Muscle layer of colon (tissue), 2 donors: Measurements from ENCODE around the gene MAN1C1.
A peak's percentile ranks its signal among the peaks of the same experiment; 100 is the strongest.

Experiments used
- H3K27ac ChIP-seq: one replicate; pipeline ENCODE4 v1.7.0; 2013; ENCODE audit warnings: low read depth, mild to moderate bottlenecking, low read length, moderate library complexity
- H3K27me3 ChIP-seq, 2 donors: one replicate each; pipeline ENCODE4 v1.7.0; 2013; ENCODE audit warnings: low read length in 2 of 2, mild to moderate bottlenecking in 2 of 2; ENCODE audit not compliant: insufficient read depth in 2 of 2, control insufficient read depth in 1 of 2
- H3K36me3 ChIP-seq: one replicate; pipeline ENCODE4 v1.7.0; 2013; ENCODE audit warnings: mild to moderate bottlenecking, low read length; ENCODE audit not compliant: insufficient read depth
- H3K4me1 ChIP-seq: one replicate; pipeline ENCODE4 v1.7.0; 2013; ENCODE audit warnings: mild to moderate bottlenecking, low read length; ENCODE audit not compliant: insufficient read depth
- H3K4me3 ChIP-seq, 2 donors: one replicate each; pipeline ENCODE4 v1.7.0; 2013; ENCODE audit warnings: low read length in 2 of 2, low read depth in 1 of 2, mild to moderate bottlenecking in 1 of 2, moderate library complexity in 1 of 2
- H3K9ac ChIP-seq: one replicate; pipeline ENCODE4 v1.7.0; 2013; ENCODE audit warnings: low read length
- H3K9me3 ChIP-seq: one replicate; pipeline ENCODE4 v1.7.0; 2013; ENCODE audit warnings: mild to moderate bottlenecking, low read length
- donor health status: abdominal sarcoma.
- donor health status: Adenocarcinoma of cecum.

The MAN1C1 gene

GRCh38 chr1:25617625-25618432, 1.2 kb downstream of the MAN1C1 start:
- no peaks in the 10 kb centered on the region for H3K27me3 ChIP-seq
- H3K36me3 ChIP-seq = no peaks in the 10 kb centered on the region
- H3K9me3 ChIP-seq = no peaks in the 10 kb centered on the region
- peak overlapping the region; percentile 46 for H3K9ac ChIP-seq
- H3K27ac ChIP-seq = peak overlapping the region; percentile 41
- H3K4me3 ChIP-seq = peak overlapping the region; percentile 64 to 78
- H3K4me1 ChIP-seq = peaks cover 56% of the 10 kb centered on the region

DNA sequence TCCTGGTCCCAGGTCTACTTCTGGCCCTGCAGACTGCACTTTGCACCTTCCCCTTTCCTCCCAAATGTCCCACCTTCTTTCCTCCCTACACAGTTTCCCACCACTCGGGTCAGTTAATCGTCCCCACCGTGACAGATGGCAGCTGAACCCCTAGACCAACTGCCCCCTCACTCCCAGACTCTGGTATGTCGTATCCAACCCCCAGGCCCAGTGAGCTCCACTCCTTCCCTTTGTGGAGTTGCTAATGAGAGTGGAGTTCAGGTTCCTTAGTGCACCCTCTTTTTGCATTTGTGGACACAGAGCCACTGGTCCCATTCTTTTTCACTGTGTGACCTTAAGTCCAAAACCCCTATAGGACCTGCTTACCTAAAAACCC, 1.8 kb downstream of the MAN1C1 start:
- H3K27me3 ChIP-seq = no peaks in the 10 kb centered on the region
- H3K4me3 ChIP-seq = peak overlapping the region; percentile 64 to 78
- peak overlapping the region; percentile 46 for H3K9ac ChIP-seq
- H3K27ac ChIP-seq = peak overlapping the region; percentile 41
- peaks cover 61% of the 10 kb centered on the region for H3K4me1 ChIP-seq
- no peaks in the 10 kb centered on the region for H3K36me3 ChIP-seq
- no peaks in the 10 kb centered on the region for H3K9me3 ChIP-seq

DNA sequence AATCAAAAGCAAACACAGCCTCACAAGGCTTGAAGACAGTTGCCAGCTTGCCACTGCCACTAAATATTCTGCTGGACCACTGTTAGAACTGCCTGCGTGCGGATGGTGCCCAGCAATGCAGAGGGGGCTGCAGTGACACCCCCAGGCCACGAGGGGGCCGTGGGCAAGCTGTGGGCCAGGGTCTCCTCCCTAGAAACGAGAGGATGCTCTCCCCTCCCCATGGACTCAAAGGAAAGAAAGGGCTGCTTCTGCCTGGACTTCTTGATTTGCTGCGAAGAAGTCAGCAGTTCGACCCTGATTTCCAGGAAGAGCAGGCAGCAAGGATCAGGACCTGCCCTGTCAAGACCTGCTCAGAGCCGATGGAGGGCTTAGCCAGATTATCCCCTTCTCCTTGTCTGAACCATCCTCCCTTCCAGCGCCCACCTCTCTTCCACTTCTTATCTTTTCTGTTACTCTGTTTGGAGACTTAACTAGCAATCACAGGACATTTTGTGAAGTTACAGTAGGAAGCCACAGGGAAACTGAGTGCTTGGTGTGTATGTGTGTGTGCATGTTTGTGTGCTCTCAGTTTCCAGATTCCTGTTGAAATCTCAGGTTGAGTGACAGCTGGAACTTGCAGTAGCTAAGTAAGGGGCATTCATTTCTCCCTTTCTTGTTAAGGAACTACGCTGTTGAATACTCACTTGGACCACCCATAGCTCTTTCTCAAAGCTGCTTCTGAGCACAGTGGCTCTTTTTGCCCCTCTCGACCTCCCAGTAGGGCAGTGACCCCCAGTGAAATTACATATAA, 2.7 kb downstream of the MAN1C1 start:
- Histone ChIP-seq H3K36me3 (no peaks in the 10 kb centered on the region), H3K4me1 (peaks cover 61% of the 10 kb centered on the region), H3K4me3 (peak overlapping the region in 1 of 2 donors; percentile 64), H3K9ac (no peak overlapping the region), H3K27me3 (no peaks in the 10 kb centered on the region), H3K9me3 (no peaks in the 10 kb centered on the region), H3K27ac (peak overlapping the region; percentile 4)

GRCh38 chr1:25620211-25620610, 3.6 kb downstream of the MAN1C1 start:
- peak overlapping the region in 1 of 2 donors; percentile 64 for H3K4me3 ChIP-seq
- H3K27ac ChIP-seq = no peak overlapping the region
- H3K36me3 ChIP-seq = no peaks in the 10 kb centered on the region
- no peaks in the 10 kb centered on the region for H3K9me3 ChIP-seq
- no peak overlapping the region for H3K9ac ChIP-seq
- H3K27me3 ChIP-seq = no peaks in the 10 kb centered on the region
- H3K4me1 ChIP-seq = peaks cover 59% of the 10 kb centered on the region

GRCh38 chr1:25620701-25621350, 4.2 kb downstream of the MAN1C1 start:
- peaks cover 53% of the 10 kb centered on the region for H3K4me1 ChIP-seq
- peaks cover 6% of the 10 kb centered on the region for H3K36me3 ChIP-seq
- no peaks in the 10 kb centered on the region for H3K27me3 ChIP-seq
- no peak overlapping the region for H3K9ac ChIP-seq
- H3K9me3 ChIP-seq = no peaks in the 10 kb centered on the region
- no peak overlapping the region for H3K4me3 ChIP-seq
- no peak overlapping the region for H3K27ac ChIP-seq

GRCh38 chr1:25621876-25622275, 5.3 kb downstream of the MAN1C1 start:
- Histone ChIP-seq H3K4me1 (peaks cover 50% of the 10 kb centered on the region), H3K9ac (no peak overlapping the region), H3K9me3 (no peaks in the 10 kb centered on the region), H3K27me3 (no peaks in the 10 kb centered on the region), H3K36me3 (peaks cover 7% of the 10 kb centered on the region), H3K27ac (no peak overlapping the region), H3K4me3 (no peak overlapping the region)

- H3K27me3 ChIP-seq = no peaks in the 10 kb centered on the region
- no peak overlapping the region for H3K9ac ChIP-seq
- H3K36me3 ChIP-seq = peaks cover 7% of the 10 kb centered on the region
- H3K27ac ChIP-seq = no peak overlapping the region
- no peak overlapping the region for H3K4me3 ChIP-seq
- H3K4me1 ChIP-seq = peaks cover 50% of the 10 kb centered on the region
- H3K9me3 ChIP-seq = no peaks in the 10 kb centered on the region
These were observed 5.9 kb downstream of the MAN1C1 start for GRCh38 chr1:25622531-25622930.

DNA sequence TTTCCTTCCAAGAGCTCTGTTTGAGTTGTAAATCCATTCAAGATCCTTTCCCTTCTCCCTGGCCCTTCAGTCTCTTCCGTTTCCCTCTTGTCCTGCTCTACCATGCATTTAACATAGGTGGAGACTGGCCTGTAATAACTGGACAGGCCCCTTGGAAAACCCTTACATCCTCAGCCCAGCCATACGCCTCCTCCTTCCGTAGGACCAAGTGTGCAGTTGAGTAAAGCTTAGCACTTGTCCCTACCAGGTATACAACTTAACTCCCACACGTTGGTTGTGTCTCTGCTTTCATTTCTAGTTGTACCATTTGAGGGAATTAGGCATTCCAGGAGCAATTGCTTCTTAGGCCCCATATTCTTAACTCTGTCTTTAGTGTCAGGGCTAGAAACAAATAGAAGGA, 6.4 kb downstream of the MAN1C1 start:
- H3K27me3 ChIP-seq = no peaks in the 10 kb centered on the region
- no peak overlapping the region for H3K27ac ChIP-seq
- no peaks in the 10 kb centered on the region for H3K9me3 ChIP-seq
- peaks cover 50% of the 10 kb centered on the region for H3K4me1 ChIP-seq
- H3K4me3 ChIP-seq = no peak overlapping the region
- H3K9ac ChIP-seq = no peak overlapping the region
- H3K36me3 ChIP-seq = peaks cover 7% of the 10 kb centered on the region

DNA sequence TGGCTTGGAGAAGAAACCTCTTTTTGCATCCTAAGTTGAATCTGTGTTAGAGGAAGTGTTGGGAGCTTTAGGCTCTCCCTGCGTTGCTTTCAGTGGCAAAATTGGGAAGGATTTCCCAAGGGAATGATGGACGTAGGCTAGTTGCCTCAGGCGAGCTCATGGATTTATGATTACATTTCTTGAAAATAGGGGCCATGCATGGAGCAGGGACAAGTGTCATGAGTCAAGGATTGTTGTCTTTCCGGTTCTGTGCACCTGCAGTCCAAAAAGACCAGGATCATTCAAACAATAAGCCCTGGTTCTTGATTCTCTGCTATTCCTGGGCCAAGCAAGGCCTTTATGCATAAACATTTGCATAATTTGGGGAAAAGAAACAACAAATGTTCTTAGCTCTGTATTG, 7.1 kb downstream of the MAN1C1 start:
- H3K9ac ChIP-seq = no peak overlapping the region

DNA sequence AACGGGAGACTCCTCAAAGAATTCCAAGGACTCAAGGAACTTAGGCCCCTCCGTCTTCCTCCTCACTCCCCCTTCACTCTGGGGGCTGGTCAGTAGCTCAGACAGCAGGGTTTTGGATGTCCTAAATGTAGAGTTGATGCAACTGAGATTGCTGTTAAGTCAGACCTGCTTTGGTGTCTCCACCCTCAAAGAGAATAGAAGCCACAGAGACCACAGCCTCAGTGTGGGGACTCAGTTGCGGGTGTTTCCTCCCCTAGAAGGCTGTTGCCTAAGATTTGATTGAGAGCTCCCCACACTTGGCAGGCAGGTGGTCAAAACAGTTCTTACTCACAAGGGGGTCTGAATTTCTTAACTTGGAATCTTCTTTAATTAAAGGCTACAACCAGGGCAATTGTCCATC, 7.6 kb downstream of the MAN1C1 start:
- H3K9me3 ChIP-seq = no peaks in the 10 kb centered on the region
- no peak overlapping the region for H3K4me3 ChIP-seq
- peaks cover 41% of the 10 kb centered on the region for H3K4me1 ChIP-seq
- H3K36me3 ChIP-seq = peaks cover 7% of the 10 kb centered on the region
- H3K27ac ChIP-seq = no peak overlapping the region
- no peak overlapping the region for H3K9ac ChIP-seq
- H3K27me3 ChIP-seq = no peaks in the 10 kb centered on the region

More for the DNA sequence above, 7.1 kb downstream of the MAN1C1 start:
- no peaks in the 10 kb centered on the region for H3K27me3 ChIP-seq
- peaks cover 7% of the 10 kb centered on the region for H3K36me3 ChIP-seq
- no peak overlapping the region for H3K27ac ChIP-seq
- H3K4me1 ChIP-seq = peaks cover 45% of the 10 kb centered on the region
- H3K4me3 ChIP-seq = no peak overlapping the region
- no peaks in the 10 kb centered on the region for H3K9me3 ChIP-seq

GRCh38 chr1:25624604-25625003, 8.0 kb downstream of the MAN1C1 start:
- no peak overlapping the region for H3K9ac ChIP-seq

More at GRCh38 chr1:25624604-25625003, 8.0 kb downstream of the MAN1C1 start:
- no peak overlapping the region for H3K27ac ChIP-seq
- no peaks in the 10 kb centered on the region for H3K9me3 ChIP-seq
- H3K4me1 ChIP-seq = peaks cover 36% of the 10 kb centered on the region
- H3K4me3 ChIP-seq = no peak overlapping the region
- H3K36me3 ChIP-seq = peaks cover 7% of the 10 kb centered on the region
- no peaks in the 10 kb centered on the region for H3K27me3 ChIP-seq
